GM20000 (cell line): ENCODE measurements around the gene MCM10.
"Not testable (repeated sequence)": the region's sequence is repeated elsewhere in the genome, so short reads cannot be mapped to it uniquely, and the experiment has no call there.

Source experiments
- DNase-seq: peaks from one replicate; pipeline ENCODE4 v3.0.0; 2012; ENCODE audit warnings: low spot score
- TF ChIP-seq, protein P1 (sequence below): IDR thresholded peaks from 2 replicates; pipeline ENCODE4 v1.5.1; 2012; ENCODE audit warnings: mild to moderate bottlenecking, control low read depth; ENCODE audit errors: extremely low read depth, missing control alignments

MCM10 gene

DNA sequence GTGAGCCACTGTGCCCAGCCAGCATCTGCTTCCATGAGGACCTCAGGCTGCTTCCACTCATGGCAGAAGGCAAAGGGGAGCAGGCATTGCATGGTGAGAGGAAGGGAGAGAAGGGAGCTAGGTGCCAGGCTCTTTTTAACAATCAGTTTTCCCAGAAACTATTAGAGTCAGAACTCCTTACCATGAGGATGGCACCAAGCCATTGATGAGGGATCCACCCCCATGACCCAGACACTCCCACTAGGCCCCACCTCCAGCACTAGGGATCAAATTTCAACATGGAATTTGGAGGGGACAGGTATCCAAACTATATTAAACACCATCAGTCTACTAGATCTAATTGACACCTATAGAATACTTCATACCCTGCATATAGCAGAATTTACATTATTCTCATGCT, 14.2 kb upstream of the MCM10 start:
- TF ChIP-seq, protein P1, sequence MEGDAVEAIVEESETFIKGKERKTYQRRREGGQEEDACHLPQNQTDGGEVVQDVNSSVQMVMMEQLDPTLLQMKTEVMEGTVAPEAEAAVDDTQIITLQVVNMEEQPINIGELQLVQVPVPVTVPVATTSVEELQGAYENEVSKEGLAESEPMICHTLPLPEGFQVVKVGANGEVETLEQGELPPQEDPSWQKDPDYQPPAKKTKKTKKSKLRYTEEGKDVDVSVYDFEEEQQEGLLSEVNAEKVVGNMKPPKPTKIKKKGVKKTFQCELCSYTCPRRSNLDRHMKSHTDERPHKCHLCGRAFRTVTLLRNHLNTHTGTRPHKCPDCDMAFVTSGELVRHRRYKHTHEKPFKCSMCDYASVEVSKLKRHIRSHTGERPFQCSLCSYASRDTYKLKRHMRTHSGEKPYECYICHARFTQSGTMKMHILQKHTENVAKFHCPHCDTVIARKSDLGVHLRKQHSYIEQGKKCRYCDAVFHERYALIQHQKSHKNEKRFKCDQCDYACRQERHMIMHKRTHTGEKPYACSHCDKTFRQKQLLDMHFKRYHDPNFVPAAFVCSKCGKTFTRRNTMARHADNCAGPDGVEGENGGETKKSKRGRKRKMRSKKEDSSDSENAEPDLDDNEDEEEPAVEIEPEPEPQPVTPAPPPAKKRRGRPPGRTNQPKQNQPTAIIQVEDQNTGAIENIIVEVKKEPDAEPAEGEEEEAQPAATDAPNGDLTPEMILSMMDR = no peak
- no peak for DNase-seq

DNA sequence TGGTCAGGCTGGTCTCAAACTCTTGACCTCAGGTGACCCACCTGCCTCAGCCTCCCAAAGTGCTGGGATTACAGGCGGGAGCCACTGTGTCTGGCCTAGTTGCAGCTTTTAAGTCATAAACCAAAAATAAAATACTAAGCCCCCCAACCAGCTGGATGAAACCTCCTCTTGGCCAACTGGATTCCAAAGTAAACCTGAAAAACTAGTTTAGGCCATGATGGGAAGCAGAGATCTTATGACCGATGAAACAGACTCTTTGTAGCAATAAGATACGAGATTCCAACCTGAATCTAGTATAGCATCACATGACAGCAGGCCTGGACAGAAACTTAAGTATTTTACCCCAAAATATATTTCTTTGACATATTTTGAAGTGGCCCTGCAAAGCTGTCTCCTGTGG, 9.1 kb upstream of the MCM10 start:
- DNase-seq = no peak
- TF ChIP-seq, protein P1 = no peak

DNA sequence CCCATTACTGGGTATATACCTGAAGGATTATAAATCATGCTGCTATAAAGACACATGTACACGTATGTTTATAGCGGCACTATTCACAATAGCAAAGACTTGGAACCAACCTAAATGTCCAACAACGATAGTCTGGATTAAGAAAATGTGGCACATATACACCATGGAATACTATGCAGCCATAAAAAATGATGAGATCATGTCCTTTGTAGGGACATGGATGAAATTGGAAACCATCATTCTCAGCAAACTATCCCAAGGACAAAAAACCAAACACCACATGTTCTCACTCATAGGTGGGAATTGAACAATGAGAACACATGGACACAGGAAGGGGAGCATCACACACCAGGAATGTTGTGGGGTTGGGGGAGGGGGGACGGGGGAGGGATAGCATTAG, 5.5 kb upstream of the MCM10 start:
- not testable (repeated sequence) for DNase-seq

DNA sequence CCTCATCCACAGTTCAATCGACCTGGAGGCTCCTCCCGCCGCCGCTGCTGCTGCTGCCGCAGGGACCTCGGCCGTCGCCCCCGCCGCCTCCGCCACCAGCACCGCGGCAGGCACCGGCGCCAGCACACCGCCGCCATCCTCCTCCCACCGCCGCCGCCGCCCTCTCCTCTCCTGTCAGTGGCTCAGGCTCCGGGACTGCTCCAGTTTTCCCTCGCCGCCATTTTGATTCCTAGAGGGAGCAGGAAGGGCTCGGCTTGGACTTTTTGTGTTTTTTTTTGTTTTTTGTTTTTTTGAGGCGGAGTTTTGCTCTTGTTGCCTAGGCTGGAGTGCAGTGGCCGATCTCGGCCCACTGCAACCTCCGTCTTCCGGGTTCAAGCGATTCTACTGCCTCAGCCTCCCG, 3.0 kb upstream of the MCM10 start:
- TF ChIP-seq, protein P1 = no peak
- DNase-seq = no peak

DNA sequence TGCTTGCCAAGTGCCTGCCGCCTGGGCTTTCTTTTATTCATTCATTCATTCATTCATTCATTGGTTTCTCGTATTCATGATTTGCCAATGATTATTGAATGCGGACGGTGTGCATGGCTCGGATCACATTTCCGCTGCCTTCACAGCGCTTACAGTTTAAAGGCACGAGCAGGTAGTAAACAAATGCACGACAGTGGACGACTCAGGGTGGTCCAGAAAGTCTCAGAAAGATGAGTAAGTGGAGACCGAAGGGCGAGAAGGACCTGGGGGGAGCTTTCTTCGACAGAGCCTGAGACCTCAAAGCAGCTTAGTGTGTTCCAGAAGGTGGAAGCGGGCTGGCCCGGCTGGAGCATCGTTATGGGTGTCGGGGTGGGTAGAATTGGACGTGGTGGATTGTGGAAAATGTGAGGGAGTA, 506 bp downstream of the MCM10 start:
- peak; percentile 35 for DNase-seq
- TF ChIP-seq, protein P1 = no peak

DNA sequence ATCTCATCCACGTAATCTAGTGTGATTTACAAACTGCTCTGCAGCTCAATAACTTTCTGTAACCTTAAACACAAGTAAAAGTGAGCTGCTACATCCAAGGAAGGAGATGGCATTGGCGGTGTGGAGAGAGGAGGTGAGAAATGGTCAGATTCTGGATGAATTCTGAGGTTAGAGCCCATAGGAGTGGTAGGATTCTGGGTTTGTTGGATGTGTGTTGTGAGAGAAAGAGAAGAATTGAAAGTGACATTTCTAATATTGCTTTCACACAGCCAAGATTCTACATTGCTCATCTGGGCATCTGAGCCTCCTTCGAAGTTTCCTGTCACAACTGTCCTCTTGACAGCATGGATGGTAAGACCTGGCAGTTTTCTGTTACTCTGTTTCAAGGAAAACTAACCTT, 2.5 kb downstream of the MCM10 start:
- DNase-seq = no peak
- TF ChIP-seq, protein P1 = no peak

DNA sequence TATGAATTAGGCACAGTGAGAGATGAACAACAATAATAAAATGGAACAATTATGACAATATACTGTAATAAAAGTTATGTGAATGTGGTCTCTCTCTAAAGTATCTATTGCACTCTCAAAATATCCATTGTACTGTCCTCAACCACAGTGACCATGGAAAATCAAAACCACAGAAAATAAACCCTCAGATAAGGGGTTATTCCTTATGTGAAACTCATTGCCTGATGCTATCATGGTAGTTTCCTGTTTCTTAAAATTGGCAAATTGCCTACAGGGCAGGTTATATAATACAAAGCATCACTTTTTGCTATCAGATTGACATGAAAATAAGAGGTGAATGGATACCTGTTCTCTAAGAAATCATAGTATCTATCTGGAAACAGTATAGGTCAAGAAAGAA, 3.8 kb downstream of the MCM10 start:
- DNase-seq = no peak
- TF ChIP-seq, protein P1 = no peak

DNA sequence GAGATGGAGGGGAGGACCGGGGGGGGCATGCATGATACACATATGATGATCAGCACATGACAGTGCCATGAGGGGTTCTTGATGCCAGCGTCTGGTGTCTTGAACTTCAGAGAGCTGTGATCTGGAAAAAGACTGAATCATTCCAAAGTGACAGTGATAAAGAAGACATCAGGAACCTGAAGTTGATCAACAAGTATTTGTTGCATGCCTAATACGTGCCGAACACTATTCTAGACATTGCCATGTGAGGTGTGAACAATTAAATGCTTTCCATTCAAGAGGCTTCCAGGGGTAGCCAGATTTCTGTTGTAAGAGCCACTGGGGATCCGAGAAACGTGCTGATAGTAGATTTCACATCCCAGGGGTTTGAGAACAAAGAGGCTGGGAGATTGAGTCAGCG, 6.2 kb downstream of the MCM10 start:
- DNase-seq = no peak
- TF ChIP-seq, protein P1 = no peak
